Renal pelvis (tissue), 4 donors: ENCODE measurements around the gene SSBP4. TPM values are rescaled to one million over a fixed set of nuclear protein-coding genes. Genes with fewer than 3 reads are reported as not detected.

Source experiments
- DNase-seq: peaks from one replicate; pipeline ENCODE4 v3.0.0-alpha.2; 2013
- polyA plus RNA-seq, 3 donors: library from polyadenylated mRNA; unstranded; fragments of 120-200 nt; gene quantifications; one replicate each; pipeline ENCODE4 v1.2.1, GENCODE V29; 2013; ENCODE audit not compliant: insufficient read length in 3 of 3

The SSBP4 gene
- polyA plus RNA-seq, 3 donors, result 99.9 to 117 (median 117) TPM

DNA sequence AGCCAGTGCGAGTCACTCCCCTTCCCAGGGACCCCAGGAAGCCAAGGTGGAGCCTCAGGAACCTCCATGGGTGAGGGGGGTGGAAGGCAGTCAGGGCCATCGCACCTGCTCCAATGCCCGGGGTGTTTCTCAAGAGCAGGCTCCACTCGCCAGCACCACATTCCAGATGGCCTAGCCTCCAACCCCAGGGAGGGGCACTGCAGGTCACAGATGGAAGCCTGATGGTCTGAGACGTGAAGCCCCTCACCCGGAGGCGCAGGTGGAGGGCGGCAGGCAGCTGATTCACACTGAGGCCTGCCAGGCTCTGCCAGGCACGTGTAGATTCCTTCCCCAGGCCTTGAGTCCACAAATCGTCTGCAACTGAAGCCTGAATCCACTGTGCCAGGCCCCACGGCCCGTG lies 41.7 kb downstream of the SSBP4 start:
- no peak for DNase-seq

DNA sequence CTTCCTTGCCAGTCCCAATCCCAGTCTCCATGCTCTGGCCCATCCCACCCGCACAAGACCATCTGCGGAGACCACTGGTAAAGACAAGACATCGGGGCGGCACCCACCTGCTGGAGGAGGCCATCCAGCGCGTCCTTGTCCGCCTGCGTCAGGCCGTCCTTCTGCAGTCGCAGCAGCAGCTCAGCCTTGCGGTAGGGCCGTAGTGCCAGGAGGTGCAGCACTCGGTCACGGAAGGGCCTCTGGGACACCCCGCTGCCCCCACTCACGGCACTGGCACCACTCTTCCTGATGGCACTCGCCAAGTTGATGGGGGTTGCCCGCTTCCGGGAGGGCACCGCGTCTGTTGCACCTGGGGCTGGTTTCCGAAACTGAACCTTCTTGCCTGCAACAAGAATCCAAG lies 42.3 kb downstream of the SSBP4 start:
- no peak for DNase-seq

GRCh38 chr19:18464646-18465045 lies 45.4 kb downstream of the SSBP4 start:
- DNase-seq, result no peak

DNA sequence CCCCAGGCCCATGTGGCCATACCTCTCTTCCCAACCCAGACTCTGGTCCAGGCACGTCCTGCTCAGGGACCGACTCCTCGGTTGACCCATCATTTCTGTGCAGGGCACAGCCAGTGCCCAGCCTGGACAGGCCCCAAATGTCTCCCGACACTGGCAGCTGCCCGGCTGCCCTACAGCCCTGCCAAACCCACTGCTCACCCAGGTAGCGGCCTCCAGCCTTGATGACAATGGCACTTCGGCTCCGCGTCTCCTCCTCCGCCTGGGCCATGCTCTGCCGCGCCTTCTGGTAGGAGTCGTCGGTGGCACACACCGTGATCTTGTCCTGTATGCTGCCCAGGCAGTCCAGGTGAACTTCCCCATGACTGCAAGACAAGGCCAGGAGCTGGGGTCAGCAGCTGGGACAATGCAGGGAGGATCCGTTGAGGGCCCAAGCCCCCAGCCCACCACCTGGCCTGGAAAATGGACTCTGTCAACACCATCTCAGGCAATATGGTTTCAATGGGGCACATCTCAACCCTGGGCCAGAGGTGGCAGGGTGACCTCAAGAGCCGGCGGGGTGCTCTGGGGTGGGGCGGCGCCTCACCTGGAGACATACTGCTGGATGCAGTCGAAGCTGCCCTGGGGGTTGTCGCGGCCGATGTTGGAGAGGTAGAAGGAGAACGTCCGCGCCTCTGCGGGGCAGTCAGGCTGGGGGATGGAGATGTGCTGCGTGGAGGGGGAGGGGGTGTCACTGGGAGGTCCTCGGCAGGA lies 46.2 kb downstream of the SSBP4 start:
- DNase-seq, result no peak

- no peak for DNase-seq
These were observed 46.8 kb downstream of the SSBP4 start for GRCh38 chr19:18465964-18466339.

DNA sequence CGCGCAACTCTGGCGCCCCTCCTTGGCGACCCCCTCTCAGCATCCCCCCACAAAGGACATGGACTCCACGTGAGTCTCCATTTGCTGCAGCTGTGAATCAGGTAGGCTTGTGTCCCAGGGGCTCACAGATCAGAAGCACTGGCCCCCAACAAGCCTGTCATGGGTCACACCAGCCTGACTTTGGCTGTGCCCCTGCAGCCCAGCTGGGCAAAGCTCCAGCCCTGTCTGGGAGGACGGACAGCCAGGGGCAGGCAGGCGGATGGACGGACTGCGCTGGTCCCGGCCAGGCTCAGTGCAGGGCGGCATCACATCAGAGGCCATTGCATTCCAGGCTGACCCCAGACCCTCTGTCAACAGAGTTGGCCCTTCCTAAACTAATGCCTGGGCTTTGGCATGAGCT lies 47.2 kb downstream of the SSBP4 start:
- no peak for DNase-seq

DNA sequence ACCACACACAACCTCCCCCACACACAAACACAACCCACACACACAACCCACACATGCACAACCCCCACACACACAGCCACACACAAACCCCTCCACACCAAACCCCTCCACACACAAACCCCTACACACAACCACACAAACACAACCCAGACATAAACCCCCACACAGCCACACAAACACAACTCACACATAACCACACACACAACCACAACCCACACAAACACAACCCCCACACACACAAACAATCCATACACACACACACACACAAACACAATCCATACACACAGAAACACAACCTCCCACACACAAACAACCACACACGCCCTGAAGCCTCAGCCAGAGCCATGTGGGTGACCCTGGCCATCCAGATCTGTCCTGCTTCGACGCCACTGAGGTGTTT lies 48.8 kb downstream of the SSBP4 start:
- no peak for DNase-seq

DNA sequence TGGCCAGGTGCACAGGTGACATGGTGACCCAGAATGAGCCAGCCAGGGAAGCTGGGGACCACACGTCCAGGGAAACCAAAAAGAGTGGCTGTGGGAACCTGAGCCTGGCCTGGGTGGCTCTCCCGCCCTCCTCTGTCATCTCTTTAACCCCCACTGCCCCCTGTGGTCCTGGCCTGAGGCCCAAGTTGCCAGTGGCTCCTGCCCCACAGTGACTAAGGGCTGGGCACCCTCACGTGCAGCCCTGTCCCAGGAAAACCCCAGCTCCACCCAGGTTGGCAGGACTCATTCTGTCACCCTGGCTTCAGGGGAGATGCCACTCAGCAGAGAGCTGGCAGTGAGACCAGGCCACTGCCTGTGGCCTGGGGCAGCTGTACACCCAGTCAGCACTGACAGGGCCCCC lies 49.3 kb downstream of the SSBP4 start:
- no peak for DNase-seq

GRCh38 chr19:18469069-18469846 lies 50.1 kb downstream of the SSBP4 start:
- peak; percentile 56 for DNase-seq

GRCh38 chr19:18470787-18471186 lies 51.6 kb downstream of the SSBP4 start:
- no peak for DNase-seq

GRCh38 chr19:18473003-18473705 lies 54.0 kb downstream of the SSBP4 start:
- DNase-seq, result no peak

DNA sequence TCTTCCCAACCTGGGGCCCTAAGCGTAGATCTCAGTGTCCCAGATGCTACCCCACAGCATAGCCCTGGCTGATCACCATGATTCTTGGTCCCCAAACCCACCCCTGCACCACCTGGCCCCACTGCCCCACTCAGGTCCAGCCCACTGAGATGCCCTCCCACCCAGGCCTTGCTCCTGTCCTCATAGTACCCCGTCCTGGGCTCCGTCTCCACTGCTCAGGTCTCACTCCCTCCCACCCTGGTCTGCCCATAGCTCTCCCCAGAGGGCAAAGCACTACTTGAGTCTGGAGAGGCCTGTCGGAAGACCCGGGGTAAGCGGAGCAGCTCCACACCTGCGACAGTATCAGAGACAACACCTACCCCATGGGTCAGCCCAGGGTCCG lies 54.5 kb downstream of the SSBP4 start:
- DNase-seq, result no peak

DNA sequence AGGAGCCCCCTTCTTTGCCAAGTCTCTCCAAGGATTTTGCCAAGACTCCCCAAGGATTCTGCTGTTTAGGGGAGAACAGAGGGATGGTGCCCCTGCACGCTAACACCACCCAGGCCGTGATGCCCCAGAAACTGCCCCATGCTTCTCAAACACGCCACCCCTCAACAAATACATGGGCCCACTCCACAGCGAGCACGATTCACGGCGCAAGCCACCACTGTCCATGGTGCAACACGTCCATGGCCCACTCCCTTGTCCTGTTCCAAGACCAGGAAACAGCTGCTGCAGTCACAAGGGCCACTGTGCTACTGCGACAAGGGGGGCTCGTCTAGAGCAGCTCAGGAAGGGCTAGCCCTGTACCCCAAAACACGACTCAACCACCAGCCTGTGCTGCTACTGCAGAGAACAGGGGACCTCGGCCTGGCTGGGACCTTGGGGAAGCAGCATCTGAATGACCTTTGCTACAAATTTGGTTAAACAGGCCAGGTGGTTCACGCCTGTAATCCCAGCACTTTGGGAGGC lies 55.2 kb downstream of the SSBP4 start:
- no peak for DNase-seq

GRCh38 chr19:18475004-18475453 lies 55.8 kb downstream of the SSBP4 start:
- DNase-seq, result no peak

GRCh38 chr19:18475762-18476331 lies 56.6 kb downstream of the SSBP4 start:
- DNase-seq, result no peak

GRCh38 chr19:18476507-18477041 lies 57.4 kb downstream of the SSBP4 start:
- no peak for DNase-seq

GRCh38 chr19:18477042-18477779 lies 58.0 kb downstream of the SSBP4 start:
- no peak for DNase-seq

DNA sequence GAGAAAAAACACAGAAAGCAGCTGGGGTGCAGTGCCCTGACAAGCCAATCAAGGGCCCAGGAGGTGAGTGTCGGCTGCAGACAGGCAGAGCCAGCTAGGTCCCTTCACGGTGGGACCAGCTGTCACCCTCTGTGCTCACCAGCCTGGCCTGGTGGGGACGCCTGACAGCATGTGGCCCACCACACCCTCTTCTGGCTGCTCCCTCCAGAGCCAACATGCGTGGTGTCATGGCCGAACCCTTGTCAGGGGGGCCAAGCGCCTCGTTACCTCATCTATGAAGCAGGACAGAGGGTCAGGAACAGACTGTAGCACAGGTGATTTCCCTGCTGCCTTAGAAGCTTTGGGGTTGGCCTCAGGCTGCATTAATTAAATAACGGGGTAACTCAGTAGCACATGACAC lies 58.8 kb downstream of the SSBP4 start:
- DNase-seq, result no peak

DNA sequence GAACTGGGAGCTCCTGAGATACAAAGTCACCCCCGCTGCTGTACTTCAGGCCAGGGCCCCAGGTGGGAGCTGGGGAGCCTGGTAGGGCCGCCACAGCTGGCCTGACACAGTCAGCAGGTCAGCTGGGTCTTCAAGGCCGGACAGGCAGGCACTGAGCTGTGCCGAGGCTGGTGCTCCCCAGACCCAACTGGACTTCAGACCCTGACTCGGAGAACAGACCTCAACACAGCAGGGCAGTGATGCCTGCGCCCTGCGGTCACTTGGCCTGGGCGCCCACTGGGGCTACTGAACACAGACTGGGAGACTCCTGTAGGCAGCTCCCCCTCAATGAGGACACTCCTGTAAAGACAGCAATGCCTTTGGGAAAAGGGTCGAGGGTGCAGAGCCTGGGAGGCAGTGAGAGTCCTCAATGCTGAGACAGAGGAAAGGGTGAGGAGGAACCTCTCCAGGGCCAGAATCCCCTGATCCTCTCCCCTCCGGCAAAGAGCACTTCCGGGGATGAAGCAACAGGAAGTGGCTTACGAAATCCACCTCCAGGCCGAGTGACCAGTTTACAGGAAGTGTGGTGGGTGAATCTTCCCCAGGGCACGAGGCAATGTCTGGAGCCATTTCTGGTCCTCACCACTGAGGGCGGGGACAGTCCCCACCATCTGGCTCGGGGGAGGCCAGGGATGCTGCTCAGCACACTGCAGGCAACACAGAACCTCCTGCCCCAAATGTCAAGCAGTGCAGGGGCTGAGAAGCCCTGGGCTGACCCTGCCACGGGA lies 59.5 kb downstream of the SSBP4 start:
- DNase-seq, result no peak

DNA sequence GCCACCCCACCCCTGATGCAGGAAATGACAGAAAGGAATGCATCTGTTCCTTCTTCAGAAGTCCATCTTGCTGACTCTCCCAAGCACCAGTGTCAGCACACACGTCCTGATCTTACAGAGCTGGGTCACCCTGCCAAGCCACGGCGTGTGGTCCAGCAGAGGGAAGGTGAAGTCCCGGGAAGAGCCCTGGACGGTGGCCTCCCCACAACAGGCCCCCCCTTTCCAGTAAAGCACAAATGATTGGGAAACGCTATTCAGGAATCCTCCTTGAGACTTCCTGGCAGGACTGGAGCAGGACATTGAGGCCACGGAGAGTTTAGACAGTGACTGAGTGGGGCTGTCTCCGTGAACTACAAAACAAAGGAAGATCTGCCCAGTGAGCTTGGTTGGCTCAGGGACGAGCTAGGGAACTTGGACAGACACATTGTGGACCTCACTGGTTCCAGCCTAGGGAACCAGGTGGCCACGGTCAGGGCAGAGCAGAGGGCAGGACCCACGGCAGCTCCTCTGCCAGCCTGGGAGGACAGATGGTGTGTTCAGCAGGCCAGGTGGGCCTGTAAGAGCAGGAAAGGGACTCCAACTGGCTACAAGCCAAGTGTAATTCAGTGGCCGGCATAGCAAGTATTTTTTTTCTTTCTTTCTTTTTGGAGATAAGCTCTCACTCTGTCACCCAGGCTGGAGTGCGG lies 61.0 kb downstream of the SSBP4 start:
- no peak for DNase-seq
